Liver (tissue), 2 donors: ENCODE data around the gene RBM20.

ENCODE experiments used
- JUND ChIP-seq, 2 donors: IDR thresholded peaks; 2 replicates each; pipeline ENCODE4 v1.6.1; 2016; ENCODE audit warnings: antibody characterized with exemption in 2 of 2
- SP1 ChIP-seq: IDR thresholded peaks from 2 replicates; pipeline ENCODE4 v1.6.1; 2018; ENCODE audit warnings: antibody characterized with exemption, mild to moderate bottlenecking
- TAF1 ChIP-seq: conservative IDR thresholded peaks from 2 replicates; pipeline ENCODE4 v1.6.1; 2016; ENCODE audit warnings: antibody characterized with exemption, mild to moderate bottlenecking
- YY1 ChIP-seq: IDR thresholded peaks from 2 replicates; pipeline ENCODE4 v1.6.1; 2016; ENCODE audit warnings: antibody characterized with exemption, mild to moderate bottlenecking
- donor health status: healthy.

GRCh38 chr10:110642204-110643034 lies 1.7 kb upstream of the RBM20 start:
- TF ChIP-seq JUND (IDR thresholded peaks at IDR 0.05) (no peak), YY1 (no peak), TAF1 (no peak), SP1 (no peak)
